ENCODE results near the gene ASB16.

The ASB16 gene

GRCh38 chr17:44190481-44190880, 20.0 kb downstream of the ASB16 start:
- DNase-seq: no peak

GRCh38 chr17:44191369-44191768, 20.9 kb downstream of the ASB16 start:
- DNase-seq: no peak

- DNase-seq: no peak
These were observed 21.5 kb downstream of the ASB16 start for GRCh38 chr17:44191941-44192496.

DNA sequence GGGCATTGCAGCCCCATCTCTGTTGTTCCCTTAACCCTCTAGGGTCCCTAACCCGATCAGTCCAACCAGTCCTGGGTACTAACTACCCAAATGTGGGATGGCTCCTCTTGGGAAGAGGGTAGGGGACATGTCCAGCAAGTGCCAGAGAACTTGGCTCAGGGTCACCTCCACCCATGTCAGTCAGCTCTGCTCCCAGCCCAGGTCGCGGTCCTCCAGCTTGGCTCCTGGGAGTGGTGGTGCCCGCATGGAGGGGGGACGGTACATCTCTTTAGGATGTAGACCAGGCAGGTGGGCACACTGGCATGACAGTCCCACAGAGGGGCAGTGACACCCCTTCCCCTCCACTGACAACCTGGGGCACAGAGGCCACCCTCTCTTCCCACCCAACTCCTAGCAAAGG, 22.2 kb downstream of the ASB16 start:
- no peak for DNase-seq

- no peak for DNase-seq
These were observed 23.0 kb downstream of the ASB16 start for GRCh38 chr17:44193326-44194084.

- no peak for DNase-seq
These were observed 26.6 kb downstream of the ASB16 start for GRCh38 chr17:44197107-44197506.

DNA sequence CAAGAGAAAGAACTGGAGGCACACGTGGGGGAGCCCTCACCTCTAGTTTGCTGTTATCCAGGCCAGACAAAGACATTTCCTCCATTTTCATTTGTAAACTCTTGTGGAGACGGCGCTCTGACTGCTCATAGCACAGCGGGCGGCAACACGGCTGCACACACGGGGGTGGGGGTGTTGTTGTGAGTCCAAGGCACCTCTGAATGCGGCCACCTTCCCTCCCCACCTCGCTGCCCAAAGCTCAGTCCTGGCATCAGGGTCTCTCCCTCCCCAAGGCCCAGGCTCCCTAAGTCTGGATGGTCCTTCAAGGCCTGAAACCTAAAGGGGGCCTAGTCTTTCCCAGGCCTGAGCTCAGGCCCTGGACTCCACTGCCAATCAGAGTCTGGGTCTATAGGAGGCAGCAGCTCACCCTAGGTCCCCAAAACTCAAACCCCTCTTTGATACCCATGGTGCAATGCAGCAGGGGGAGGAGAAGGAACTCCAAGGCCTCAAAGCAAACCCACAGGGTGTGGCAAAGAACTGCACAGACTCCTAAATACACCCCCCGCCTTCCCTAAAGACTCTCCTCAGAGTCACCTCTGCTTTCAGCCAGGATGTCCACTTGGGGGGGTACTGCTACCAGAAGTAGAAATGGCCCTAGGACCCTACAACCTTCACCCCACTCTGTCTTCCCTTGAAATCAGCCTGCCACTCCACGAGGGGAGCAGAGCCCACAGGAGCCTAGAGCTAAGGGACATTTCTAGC, 27.6 kb downstream of the ASB16 start:
- DNase-seq: peak in 1 of 2 experiments; percentile 40

DNA sequence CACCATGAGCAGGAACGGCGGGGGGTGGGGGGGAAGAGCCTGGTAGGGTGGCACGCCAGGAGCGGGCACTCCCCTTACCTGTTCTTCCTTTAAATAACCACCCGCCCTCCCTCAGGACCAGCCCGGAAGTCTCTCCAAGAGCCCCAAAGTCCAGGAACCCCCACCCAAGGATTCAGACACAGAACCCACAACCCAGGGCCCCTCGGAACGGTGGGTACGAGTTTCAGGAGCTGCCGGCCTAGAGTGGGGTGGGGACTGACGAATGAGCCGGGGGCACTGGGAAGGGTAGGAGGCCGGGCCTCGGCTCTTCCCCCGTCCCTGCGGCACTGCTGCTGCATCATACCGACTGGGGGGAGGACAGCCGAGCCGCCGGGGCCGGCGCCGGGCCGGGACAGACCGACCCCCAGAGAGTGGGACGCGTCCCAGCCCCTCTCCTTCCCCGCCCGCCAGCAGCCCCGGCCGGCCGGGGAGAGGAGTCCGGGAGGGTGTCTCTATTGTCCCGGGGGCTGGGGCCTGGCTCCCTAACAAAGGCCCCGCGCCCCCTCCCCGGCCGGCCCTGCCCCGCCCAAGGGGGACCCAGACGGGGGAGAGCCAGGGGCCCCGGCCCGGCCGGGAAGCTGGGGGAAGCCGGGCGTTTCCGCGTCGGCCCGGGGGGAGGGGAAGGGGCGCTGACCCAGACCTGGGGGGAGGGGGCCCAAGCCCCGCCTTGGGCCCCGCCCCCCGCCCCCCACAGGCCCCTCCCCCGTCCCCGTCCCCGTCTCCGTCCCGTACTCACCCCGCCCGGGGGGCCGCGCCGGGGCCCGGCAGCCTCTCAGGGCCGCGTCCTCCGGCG, 28.4 kb downstream of the ASB16 start:
- DNase-seq: peak; percentile 46 to 59

DNA sequence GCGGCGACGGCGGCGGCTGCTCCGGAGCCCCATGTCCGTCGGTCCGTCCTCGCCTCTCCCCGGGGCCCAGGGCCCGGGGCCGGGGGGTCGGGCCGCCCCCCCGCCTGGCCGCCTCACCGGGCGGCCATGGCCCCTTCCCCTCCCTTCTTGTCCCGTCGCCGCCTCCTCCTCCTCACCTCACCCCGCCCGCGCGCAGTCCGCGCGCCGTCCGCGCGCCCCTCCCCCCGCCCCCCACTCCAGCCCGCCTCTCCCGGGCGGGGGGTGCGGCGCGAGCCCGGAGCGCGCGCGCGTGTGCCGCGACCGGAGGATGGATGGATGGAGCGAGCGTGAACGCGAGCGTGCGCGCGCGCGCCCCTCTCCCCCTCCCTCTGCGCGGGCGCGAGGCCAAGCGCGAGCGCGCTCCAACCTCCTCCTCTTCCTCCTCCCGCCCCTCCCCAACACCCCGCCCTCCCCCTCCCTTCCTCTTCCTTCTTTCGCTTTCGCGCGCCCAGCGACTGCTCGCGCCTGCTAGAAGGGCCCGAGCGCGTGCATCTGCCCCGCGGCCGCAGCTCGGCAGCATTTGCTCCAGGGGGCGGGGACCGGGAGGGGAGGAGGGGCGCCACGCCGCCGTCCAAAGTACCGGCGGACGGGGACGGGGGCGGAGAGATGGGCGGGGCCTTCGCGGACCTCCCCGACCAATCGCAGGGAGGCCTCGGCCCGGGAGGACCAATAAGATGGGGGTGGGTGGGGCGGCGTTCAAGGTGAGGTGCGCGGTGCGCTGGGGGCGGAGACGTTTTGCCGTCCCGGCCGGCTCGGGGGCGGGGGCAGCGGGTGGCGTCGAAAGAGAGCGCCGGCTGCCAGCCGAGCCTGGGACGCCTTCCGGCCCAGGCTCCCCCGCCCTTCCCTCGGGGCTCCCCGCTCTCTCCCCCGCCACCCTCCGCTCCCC, 29.3 kb downstream of the ASB16 start, which contains the start of gene ATXN7L3:
ATXN7L3 (minus strand) TSS at position 332 of the 925 bp plus-strand sequence. CDS start 1,814 bp downstream, outside the sequence.
- DNase-seq: peak; percentile 99 to 100

- no peak for DNase-seq
These were observed 30.1 kb downstream of the ASB16 start for GRCh38 chr17:44200478-44201155.

DNA sequence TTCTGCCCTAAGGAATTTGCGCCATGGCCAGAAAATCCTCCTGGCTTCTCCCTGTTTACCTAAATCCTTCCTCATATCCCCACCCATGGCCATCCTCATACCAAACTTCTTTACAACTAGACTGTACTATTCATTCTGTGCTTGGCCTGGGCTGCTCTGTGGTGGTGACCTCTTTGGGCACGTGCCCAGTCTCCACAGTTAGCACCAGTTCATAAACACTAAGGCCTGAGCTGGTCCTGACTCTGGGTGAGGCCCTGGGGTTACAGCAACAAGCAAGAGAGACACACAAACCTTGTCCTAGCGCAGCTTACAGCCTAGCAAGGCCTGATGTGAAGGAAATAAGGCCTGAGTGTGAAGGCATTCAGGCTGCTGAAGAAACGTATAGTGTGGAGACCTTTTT, 32.3 kb downstream of the ASB16 start:
- no peak for DNase-seq

DNA sequence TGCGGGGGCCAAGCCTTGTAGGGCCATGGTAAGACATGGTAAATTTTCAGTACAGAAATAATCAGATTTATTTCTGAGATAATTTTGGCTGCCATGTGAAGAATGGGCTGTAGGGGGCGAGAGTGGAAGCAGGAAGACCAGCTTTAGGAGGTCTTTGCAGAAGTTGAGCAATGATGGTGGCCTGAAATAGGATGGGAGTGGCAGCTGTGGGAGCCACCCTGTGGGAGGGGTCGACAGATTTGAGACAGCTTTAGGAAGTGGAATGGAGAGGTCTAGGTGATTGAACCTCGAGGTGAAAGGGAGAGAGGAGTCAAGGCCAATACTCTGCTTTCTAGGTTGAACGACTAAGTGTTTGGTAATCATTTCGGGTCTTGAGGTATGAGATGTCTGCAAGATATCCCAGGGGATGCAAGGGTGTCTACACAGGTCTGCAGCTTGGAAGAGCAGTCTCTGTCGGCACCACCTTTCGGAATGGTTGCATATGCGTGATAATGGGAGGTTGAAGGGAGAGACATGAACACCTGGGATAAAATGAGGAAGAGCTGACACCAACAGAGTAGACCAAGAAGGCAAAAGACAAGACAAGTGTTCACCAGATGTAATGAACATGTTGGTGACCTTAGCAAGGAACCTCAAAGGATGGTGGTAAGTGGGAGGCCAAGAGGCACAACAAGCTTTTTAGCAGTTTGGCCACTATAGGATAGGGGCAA, 33.4 kb downstream of the ASB16 start:
- no peak for DNase-seq

- DNase-seq: no peak
These were observed 34.0 kb downstream of the ASB16 start for GRCh38 chr17:44204441-44204882.

- DNase-seq: no peak
These were observed 35.7 kb downstream of the ASB16 start for GRCh38 chr17:44205962-44206824.

DNA sequence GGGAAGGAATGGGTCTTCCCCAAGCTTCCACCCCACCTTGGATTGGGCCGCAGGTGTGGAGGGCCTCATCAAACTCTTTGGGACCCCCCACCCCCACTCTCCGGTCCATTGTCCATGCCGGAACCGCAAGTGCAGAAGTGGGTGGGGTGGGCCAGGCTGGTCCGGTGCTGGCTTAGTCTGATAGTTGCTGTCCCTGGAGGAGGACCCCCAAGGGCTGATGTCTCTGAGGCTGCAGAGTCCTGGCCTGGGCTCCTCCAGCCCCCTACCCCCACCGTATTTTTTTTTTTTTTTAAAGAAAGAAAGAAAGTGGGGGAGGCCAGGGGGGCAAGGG, 36.3 kb downstream of the ASB16 start:
- DNase-seq: no peak

- DNase-seq: no peak
These were observed 36.8 kb downstream of the ASB16 start for GRCh38 chr17:44207319-44207718.

- no peak for DNase-seq
These were observed 37.2 kb downstream of the ASB16 start for GRCh38 chr17:44207743-44208142.

DNA sequence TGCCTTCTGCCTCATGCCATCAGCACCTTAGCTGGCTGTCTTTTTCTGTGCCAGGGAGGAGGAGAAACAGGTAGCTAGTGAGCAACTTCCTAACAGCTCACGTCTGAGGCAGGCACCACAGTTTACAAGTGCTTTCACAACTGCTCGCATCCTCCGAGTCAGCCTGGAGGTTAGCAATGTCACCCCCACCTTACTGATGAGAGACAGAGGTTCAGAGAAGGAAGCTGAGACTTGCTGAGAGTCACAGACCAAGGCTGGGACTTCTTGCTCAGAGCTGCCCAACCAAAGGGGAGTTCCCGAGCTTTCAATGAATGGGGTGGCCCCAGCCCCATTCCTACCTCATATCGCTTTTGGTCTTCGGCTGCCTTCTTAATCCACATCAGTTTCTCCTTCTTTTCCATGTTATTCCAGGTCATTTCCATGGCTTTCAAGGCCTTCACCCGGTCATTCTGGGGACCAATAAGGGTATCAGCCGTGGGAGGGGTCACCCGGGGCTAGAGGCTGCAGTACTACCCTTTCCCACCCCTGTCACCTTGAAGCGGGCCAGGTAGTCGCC, 39.4 kb downstream of the ASB16 start:
- peak; percentile 35 to 55 for DNase-seq
